HG02571 (cell line): Measurements from ENCODE around the gene P2RY6.
"Not testable (repeated sequence)": the region's sequence is repeated elsewhere in the genome, so short reads cannot be mapped to it uniquely, and the experiment has no call there.

Experiments
- ATAC-seq: cut with Tn5 transposase; IDR thresholded peaks from one replicate; pipeline ENCODE4 v1.9.1; 2021; ENCODE audit warnings: mild to moderate bottlenecking, moderate library complexity; ENCODE audit not compliant: unreplicated experiment

Gene P2RY6

DNA sequence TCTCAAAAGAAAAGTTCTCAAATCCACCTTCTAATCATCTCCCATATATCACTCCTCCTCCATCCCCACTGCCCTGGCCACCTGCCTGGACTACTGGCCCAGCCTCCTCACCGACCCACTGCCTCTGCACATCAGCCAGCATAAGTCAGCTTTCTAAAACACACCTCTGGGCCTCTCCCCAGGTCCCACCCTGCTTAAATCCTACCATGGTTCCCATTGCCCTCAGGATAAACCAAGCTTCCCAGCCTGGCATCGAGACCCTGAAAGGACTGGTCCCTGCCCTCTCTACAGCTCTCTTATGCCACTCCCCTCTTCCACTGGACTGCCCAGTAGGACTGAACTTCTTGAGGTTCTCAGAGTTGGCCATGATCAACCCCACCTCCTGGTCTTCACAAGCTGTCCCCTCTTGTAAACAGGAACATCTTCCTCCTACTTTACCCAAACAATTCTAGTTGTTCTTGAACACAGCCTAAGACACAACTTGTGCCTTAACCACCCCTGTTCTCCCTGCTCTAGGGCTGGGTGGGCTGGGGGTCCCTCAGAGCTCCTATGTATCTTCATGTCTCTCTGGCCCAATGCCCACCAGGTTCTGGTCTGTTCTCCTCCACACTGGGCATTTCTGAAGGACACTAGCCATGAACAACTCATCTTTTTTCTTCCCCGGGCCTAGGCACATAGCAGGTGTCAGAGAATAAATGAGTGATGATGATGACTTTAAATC, 12.6 kb upstream of the P2RY6 start:
- ATAC-seq, result no peak

DNA sequence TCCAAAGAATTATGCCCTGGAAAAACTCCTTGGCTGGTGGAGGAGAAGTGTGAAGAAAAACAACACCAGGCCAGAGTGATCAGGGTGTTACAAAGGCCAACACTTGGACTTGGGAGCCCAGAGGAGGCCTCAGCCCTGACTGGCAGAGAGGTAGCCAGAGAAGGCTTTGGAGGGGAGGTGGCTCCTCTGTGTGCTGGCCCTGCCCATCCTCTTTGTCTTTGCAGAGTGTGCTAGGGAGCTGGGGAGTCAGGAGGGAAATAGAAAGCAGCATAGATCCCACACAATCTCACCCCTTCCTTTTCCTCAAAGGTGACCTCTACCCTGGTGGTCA, 12.0 kb upstream of the P2RY6 start:
- no peak for ATAC-seq

DNA sequence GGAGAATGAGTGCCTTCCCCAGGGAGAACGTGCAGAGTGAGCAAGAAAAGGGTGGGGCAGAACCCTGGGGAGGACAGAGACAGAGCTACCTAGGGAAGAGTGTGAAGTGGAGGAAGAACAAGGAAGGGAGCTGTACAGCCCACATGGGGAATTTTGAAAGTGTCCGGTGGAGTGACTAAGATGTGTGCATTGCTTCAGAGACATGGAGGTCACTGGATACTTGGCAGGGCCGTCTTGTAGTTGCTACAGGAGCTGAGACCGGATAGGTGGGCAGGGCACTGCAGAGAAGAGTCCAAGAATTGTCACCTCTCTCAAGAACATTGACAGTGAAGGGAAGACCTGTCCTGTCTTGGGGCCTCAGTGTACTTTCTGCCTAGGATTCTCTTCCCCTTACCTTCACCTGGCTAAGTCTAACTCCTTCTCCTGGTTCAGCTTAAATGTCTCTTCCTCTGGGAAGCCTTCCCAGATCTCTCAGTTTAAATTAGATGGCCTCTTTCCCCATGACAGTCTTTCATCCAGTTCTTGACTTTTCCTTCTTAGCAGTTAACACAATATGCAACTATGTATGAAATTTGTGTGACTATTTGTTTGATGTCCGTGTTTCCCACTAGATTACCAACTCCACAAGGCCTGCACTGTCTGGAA, 9.2 kb upstream of the P2RY6 start:
- no peak for ATAC-seq

DNA sequence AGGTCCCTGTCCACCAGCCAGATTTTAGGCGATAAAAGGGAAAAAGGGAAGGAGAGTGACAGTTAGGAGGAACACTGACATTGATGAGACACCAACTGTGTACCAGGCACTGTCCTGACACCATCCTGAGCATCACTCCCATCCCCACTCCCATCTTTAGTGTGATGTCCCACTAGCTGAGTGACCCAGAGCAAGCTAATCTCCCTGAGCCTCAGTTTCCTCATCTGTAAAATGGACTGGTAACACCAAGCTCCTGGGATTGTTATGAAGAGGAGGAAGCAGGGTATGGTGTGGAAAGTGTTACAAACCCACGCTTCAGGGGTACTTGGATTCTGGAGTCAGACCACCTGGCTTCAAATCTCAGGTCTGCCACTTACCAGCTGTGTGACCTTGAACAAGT, 8.5 kb upstream of the P2RY6 start:
- ATAC-seq, result no peak

DNA sequence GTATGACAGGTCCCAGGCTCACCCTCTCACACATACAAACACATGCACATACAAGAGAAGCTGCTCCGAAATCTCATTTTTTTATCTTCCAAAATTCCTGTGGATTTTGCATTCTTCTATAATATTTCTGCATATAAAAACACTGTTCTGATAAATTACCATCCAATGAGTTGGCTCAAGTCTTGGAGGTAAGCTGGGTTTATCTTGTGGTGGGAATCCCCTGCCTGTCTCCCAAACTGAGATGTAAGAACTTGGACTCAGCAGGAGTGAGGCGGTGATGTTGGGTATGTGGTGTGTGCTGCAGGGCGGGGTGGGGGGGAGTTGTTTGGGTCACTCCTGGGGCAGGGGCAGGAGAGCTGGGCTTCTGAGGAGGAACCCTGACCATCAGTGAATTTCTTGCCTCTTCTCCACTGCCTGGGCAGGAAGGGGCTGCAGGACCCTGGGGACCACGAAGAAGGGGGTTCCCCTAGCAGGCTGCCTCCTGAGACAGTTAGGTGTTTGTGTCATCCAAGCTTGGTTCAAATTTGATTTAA, 6.8 kb upstream of the P2RY6 start:
- no peak for ATAC-seq

DNA sequence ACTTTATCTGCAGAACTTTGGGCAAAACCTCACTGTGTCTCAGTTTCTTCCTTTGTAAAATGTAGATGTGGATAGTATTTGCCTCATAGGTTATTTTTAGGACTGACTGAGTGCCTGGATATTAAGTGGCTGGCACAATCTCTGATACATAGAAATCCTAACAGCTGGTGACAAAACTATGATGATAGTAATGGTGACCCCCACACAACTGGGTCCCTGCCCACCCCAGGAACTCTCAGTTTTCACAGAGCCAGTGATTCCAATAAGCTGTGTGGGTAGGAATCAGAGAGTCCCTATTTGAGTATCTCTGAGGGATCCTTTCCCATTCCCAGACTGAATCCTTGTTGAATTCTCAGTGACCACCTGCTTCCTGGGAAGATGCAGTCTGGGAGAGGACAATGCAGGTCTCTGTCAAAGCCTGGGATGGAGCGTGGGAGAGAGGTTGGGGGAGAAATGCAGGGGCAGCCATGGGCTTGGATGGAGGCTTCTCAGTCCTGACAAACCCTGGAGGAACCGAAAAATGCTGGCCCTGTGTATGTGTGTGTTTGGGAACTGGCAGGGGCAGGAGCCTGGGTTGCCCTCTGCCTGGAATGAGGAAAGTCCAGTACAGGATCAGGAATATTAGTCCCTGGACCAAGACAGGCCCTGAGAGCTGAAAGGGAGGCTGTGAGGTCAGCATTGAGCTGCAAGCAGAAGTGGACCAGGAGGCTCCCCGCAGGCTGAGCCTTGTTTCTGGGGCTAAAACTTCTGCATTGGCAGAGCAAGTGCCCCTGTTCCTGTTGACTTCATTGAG, 6.1 kb upstream of the P2RY6 start:
- ATAC-seq, result no peak

DNA sequence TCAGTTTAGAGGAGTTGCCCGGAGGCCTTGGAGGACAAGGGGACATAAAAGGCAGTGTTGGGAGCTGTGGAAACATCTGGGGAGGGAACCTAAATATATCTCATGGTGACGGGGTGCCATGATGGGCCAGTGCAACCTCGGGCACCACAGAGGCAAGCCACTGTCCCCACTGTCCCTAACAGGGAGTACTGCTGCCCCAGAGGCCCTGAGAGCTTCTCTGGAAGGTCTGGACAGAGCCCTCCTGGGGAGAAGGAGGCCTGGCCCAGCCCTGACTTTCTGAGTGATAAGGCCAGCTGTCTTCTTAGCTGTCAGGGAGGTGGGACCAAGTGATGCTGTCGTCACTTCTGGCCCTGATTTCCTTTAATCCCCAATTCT, 5.5 kb upstream of the P2RY6 start:
- no peak for ATAC-seq

DNA sequence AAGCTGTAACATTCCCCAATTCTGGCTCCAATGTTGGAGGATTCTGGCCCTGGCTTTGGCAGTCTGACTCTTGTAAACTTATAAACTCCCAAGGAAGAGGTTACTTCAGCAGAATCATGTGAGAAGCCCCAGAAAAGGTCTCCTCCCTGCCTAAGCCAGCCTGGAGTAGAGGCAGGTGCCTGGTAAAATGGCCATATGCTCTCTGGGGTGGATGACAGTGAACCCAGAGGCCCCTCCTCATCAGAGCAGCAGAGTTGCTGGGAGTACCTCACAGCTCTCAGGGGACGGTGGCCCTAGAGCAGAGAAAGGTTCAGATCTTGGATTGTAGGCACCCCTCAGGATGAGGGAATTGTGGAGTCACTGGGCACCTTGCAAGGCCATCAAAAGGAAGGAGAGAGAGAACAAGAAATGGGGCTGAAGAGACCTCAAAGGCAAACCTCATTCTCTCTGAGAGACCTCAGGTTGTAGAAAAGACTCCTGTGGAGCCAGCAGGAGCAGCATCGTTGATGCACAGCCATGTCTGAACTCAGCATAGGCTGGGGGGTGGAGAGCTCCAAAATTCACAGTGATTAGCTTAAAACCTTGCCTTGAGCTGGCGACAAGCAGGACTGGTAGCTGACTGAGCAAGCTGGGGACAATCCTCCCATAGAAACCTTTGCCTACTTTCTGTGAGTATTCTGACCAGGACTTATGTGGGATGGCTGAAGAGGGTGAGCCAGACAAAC, 4.9 kb upstream of the P2RY6 start:
- ATAC-seq, result no peak

DNA sequence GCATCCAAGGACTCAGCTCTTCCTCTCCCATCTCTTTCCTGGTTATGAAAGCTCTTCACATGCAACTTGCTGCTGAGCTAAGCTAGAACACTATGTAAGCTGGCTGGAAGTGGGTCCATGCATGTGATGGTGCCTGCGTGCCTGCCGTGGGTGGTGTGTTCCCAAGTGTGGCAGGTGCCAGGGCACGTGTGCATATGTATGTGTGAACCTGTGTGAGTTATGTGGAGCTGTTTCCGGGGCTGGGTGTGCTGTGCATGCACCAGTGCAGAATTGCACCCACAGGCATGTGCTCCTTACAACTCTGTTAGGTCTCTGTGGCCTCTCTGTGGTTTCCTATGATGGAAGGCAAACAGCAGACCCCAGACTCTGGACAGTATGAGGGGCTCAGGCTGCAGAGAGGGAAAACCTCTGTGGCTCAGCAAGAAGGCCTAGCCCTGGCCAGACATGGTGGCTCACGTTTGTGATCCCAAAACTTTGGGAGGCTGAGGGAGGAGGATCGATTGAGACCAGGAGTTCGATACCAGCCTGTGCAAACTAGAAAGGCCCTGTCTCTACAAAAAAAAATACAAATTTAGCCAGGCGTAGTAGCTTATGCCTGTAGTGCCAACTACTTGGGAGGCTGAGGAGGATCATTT, 4.1 kb upstream of the P2RY6 start:
- no peak for ATAC-seq

DNA sequence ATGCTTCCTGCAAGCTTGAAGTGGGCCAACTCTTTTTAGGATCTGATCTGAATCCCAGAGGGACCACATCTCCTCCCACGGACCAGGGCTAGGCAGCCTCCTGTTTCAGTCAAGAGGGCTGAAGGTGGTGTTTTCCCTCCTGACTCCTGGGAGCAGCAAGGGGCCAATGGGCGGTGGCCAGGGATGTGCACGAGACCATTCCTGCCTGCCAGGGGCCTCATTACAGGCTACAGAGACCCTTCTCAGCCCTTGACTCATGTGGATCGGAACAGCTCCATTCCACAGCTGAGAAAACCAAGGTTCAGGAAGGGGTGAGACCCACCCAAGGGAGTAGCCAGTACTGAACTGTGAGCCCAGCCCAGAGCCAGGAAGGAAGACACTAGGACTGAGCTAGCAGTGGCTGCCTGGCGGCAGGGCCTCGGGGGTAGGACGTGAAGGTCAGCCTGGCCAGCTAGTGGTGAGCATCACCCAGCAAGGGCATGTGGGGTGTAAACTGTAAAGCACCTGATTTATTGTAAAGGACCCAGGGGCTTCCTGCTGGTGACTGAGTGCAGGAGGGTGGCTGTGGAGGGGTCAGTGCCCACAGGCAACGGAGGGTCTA, 3.4 kb upstream of the P2RY6 start:
- no peak for ATAC-seq

DNA sequence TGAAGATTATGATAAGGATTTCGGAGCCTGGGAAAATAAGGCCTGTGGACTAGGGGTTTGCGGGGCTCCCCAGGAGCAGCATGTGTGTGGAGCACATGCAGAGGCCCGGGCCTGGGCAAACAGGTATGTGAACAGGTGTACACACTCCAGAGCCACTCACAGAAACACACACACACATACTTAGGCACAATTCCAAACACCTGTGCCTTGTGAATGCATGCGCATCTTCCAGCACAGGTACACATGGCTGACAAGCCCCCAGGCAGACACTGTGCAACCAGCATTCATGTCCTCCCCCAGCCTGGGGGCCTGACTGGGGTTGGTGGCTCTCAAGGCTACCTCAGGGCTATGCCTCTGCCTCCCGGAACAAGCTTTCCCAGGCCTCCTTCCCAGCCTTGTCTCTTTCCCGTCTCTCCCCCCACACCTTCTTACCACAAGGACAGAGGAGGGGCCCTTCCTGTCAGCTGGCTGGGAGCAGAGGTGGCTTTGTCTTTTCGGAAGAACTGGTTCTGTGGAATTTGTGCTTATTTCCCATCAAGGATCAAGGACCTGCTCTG, 2.6 kb upstream of the P2RY6 start:
- ATAC-seq, result no peak

DNA sequence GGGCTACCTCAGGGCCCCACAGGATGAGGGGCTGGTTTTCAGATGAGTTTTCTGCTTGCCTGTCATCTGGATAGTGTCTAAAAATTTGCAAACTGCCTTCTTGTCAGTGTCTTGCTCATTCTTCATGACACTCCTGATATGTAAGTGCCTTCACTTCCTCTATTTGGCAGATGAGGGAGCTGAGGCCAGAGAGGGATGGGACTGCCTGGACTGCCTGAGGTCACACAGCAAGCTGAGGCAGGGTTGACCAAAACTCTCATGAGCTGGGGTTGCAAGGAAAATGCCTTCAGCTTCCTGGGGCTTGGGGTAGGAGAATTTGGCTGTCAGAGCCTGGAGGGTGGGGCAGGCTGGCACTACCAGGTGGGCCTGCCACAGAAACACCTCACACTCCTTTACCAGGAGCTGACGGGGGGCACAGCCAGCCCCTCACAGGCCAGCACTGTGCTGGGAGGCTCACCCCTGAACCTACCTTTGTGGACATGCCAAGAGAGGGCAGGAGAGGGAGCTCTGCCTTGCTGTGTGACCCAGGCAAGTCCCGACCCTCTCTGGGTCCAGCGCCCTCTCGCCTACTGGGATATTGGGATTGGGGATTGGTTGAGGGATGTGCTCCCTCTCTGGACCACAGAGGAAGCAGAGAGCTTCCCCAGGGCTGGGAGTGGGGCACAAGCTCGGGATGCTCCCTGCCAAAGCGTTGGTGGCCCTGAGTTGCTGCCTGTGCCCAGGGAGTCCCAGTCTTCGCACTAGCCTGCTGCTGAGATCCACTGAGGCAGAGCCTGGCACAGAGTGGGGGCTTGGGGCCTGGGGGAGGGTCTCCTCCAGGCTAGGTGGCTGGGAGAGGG, 1.9 kb upstream of the P2RY6 start:
- ATAC-seq, result no peak

DNA sequence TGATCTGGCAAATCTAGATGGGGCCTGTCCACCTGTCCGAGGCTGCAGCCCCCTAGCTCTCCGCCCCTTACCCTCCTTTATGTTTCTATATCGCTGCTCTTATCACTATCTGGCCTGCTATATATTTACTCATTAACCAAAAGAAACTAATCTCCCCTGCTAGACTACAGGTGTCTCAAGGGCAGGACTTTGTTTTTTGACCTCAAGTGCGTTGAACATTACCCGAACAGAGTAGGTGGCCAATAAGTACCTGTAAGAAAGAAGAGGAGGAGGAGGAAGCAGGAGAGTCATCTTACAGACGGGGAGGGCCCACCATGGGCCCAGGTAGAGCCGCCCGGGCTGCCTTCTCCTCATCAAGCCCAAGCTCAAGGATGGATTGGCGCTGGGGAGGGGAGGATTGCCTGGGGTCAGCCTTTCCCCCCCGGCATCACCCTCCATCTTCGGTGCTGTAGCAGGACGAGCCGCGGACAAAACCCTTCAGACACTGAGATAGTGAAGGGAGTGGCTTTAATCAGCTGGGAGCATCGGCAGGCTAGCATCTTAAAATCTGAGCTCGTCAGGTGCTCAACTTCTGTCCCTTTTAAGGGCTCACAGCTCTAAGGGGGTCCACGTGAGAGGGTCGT, 1.2 kb upstream of the P2RY6 start:
- ATAC-seq, result no peak

DNA sequence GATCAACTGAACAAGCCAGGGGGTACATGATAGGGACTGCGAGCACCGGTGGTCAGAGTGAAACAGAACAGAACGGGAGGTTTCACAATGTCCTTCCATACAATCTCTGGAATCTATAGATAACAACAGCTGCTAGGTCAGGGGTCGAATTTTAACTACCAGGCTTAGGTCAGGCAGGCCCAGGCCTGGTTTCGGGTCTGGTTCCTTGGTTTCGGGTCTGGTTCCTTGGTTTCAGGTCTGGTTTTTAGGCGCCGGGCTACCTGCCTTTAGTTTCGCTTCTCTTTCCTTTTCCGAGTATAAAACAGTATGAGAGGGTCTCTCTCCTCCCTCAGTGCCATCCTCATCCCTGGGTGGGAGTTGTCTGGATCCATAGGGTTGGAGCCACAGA, 666 bp upstream of the P2RY6 start:
- not testable (repeated sequence) for ATAC-seq

DNA sequence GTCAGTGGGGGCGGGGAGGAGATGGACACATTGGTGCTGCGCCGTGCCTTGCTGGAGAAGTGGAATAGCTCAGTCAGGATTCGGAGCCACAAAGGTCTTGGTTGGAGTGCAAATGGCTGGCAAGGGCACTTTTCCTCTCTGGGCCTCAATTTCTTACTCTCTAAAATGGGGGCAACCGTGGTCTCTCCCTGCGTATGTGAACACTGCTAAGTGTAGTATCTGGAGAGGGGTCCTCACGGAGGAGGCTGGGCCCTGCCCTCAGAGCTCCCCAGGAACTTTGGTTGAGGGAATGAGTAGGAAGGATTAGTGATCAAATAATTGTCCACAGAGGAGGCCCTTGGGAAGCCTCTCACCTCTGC, 521 bp downstream of the P2RY6 start:
- no peak for ATAC-seq

DNA sequence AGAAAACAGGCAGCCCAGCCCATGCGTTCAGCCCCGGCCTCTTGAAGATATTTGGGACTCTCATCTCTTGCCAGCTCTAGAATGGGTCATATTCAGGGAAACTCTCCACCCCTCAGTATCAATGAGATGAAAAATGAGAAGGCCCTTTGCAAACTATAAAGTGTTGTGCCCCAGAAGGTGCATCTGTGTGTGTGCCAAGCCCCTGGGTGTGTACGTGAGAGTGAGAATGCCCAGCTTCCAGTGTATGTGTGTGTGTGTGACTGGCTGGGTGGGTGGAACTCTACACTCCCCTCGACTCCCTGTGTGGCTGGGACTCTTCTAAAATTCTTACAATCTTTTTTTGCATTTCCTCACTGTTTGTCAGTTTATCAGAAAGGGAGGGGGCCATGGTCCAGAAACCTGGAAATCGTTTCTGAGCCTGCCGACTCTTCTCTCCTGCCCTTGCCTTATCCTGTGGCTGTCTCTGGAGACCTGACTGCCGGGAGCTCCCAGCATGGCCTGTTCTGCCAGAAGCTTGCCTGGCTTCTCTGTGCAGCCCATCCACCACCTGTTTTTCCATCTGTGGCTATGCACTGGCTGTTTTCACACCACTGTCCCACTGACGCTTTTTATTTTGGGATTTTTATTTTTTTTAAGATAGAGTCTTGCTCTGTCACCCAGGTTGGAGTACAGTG, 1.2 kb downstream of the P2RY6 start:
- ATAC-seq, result no peak

DNA sequence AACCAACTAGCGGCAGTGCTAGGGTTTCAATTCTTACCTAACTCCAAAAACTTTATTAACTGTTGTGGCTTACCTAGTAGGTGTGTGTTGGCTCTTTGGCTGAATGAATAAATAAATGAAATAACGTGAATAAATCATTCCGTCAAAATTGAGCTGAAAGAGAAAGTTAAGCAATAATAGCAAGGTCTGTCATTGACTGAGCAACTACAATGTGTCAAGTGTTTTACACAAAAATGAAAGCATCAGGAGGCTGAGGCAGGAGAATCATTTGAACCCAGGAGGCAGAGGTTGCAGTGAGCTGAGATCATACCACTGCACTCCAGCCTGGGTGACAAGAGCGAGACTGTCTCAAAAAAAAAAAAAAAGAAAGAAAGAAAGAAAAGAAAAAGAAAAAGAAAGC, 2.1 kb downstream of the P2RY6 start:
- ATAC-seq, result not testable (repeated sequence)

DNA sequence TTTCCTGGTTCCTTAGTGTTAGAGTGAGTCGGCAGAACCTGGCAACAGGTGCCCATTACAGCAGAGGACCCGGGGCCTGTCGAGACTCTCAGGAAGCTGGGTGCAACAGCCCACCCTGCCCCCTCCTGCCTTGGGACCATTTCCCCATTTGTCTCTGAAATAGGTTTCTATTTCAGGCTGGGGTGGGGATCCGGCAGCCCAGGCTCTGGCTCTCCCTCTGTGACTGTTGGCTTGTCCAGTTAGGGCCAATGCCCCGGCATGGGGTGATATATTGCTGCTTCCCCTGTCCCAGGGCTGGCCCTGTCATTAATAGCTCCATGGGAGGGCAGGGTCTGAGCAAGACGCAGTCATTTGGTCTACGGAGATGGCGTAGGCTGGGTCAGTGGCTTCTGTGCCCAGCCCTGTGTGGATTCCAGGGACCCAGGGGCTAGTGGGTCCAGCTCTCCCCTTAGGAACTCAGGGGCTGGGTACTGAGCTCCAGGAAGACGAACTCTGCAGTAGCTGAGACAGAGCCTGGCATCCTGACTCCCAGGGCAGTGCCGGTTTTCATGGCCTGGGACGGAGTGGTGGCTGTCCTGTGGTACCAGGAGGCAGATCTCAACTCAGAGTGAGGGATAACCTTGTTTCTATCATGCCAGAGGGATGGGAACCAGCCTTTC, 2.7 kb downstream of the P2RY6 start:
- ATAC-seq, result no peak
